HG02763 (cell line): Measurements from ENCODE around the gene PSMD9.
A peak's percentile ranks its signal among the peaks of the same experiment; 100 is the strongest.
"Not testable (repeated sequence)": the region's sequence is repeated elsewhere in the genome, so short reads cannot be mapped to it uniquely, and the experiment has no call there.

Experiments used
- ATAC-seq: cut with Tn5 transposase; IDR thresholded peaks from one replicate; pipeline ENCODE4 v1.9.1; 2021; ENCODE audit warnings: mild to moderate bottlenecking, moderate library complexity; ENCODE audit not compliant: unreplicated experiment

The PSMD9 gene, protein sequence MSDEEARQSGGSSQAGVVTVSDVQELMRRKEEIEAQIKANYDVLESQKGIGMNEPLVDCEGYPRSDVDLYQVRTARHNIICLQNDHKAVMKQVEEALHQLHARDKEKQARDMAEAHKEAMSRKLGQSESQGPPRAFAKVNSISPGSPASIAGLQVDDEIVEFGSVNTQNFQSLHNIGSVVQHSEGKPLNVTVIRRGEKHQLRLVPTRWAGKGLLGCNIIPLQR

DNA sequence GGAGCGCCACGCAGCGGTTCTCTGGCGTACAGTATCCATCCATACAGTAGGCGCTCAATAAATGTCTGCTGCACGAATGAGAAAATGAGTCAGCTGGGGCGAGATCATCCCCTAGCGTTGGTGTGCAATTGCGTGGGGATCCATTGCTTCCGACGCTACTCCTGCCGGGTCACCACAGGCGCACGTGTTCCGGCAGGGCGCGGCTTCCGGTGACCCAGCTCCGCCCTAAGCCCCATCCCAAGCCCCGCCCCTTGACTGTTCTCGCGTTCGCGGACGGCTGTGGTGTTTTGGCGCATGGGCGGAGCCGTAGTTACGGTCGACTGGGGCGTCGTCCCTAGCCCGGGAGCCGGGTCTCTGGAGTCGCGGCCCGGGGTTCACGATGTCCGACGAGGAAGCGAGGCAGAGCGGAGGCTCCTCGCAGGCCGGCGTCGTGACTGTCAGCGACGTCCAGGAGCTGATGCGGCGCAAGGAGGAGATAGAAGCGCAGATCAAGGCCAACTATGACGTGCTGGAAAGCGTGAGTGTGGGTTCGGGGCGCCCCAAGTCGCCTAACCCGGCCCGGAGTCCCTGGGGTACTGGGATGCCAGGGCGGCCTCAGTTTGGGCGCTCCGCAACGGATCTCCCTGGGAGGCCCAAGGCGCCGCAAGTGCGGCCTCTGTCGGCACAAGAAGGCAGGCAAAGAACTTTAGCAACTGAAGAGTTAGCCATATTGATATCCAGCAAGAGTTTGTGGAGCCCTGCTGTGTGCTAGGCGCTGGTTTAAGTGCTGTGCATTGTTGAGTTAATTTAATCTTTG lies at the start of gene PSMD9:
PSMD9 (plus strand) TSS at position 313 of the 796 bp plus-strand sequence; CDS start at position 380, 67 bp downstream.
- ATAC-seq, result peak; percentile 94

DNA sequence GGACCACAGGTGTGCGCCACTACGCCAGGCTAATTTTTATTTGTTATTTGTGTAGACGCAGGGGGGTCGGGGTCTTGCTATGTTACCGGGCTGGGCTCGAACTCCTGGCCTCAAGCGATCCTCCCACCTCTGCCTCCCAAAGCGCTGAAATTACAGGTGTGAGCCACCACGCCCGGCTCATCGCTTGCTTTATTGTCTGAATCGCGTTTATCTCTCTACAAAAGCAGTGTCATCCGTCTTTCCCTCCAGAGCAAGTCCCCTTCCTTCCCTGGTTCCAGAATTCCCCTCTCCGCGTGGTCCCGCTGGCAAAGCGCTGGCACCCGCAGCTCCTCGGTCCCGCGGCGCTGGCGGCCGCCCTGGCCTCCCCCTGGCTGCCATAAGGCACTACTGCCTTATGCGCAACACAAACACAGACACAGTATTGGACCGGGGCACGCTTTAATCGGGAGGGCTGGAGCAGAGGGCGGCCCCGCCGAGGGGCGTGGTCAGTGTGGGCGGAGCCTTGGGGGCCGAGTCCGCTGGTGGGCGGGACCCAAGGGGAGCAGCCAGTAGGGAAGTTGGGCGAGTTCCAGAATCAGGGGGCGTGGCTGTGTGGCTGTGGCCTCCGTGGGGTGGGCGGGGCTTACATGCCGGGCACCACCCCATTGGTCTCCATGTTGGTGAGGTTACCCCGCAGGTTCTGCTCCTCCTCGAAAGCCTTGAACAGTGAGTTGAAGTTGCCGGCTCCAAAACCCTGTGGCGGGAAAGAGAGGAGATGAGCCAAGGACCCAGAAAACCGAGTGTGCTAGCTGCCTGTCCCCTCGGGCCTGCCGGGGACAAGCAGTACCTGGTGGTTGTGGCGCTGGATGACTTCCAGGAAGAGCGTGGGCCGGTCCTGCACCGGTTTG lies 49.2 kb upstream of the PSMD9 start:
- peak; percentile 94 for ATAC-seq

DNA sequence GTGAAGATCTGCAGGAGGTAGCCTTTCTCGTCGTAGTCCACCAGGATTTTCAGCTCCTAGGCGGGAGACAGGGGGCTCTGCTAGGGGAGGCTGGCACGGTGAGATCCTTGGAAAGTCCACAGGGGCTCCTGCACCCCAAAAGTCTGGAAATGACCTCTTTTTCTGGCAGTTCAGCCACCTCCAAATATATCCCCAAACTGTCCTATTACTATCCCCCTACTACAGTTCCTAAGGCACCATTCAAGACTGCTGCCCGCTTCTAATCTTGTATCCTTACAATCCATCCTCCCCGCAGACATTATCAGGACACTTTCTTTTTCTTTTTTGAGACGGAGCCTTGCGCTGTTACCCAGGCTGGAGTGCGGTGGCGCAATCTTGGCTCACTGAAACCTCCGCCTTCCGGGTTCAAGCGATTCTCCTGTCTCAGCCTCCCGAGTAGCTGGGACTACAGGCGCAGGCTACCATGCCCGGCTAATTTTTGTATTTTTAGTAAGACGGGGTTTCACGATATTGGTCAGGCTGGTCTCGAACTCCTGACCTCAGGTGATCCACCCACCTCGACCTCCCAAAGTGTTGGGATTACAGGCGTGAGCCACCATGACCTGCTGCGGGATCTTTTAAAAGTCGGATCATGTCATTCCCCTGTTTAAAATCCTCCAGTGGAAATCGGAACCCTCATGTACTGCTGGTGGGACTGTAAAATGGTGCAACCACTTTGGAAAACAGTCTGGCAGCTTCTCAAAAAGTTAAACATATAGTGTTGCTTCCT lies 48.4 kb upstream of the PSMD9 start:
- ATAC-seq, result no peak

DNA sequence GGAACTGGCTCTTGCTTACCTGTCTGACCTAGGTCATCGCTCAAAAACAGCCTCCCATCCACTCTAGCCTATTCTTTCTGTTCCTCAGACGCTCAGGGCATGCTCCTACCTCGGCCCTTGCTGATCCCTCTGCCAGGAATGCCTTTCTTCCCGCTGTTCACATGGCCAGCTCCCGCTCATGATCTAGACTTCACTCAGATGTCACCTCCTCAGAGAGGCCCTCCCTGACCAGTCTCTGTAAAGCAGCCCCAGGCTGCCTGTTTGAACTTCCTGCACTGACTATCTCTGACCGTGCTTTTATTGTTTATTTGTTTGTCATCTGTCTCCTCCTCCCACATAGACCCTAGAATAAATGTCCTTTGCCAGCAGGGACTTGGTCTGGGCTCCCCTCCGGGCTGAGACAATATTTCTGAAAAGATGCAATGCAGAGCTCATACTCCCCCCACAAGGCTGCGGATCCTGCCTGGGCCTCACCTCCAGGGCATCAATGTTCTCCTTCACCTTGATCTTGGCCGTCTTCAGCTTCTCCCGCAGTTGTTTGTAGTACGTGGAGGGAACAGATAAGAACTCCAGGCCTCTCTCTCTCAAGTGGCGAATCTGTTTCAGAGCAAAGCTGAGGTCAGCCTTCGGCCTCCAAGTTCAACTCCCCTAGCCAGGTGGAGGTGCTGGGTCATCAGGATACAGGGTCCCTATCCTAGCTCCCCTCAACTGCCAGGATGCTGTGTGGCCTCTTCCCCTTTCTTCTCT lies 45.2 kb upstream of the PSMD9 start:
- no peak for ATAC-seq

DNA sequence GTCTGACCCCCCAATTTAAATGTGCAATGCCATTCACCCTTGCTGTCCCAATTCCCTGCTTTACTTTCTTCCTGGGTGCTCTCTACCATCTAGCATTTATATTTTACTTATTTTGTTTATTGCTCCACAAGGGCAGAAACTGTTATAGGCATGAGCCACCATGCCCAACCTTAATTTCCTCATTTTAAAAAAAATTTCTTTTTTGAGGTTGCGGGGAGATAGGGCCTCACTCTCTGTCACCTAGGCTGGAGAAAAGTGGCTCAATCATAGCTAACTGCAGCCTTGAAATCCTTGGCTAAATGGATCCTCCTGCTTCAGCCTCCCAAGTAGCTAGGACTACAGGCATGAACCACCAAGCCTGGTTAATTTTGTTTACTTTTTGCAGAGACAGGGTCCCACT lies 42.9 kb upstream of the PSMD9 start:
- ATAC-seq, result no peak

DNA sequence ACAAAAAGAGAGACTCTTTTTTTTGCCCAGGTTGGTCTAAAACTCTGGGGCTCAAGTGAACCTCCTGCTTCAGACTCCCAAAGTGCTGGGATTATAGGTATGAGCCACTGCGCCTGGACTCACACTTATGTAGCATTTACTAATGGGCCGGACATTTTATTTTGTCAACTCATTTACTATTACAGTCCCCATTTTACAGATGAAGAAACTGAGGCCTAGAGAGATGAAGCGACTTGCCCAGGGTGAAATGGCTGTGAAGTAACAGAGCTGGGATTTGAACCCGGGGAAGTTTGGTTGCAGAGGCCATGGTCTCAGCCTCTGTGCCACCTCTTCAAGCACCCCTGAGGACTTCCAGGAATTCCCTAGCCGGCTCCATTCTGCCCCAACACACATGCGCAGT lies 39.4 kb upstream of the PSMD9 start:
- no peak for ATAC-seq

DNA sequence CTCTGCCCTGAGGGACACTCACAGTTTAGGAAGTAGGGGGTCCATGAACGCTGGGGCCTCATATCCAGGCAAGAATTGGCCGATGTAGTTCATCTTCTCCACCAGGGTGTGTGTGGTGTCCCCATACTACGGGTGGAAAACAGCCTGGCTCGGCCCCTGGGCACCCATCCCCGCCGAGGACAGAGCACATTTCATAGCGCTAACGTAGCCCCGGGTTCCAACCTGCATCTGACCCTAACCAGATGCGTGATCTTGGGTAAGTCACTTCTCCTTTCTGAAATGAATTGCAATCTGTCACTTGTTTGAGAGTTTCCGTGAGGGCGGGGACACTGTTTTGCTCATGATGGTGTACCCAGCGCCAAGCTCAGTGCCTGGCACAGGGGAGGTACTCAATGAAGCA lies 38.9 kb upstream of the PSMD9 start:
- ATAC-seq, result no peak

DNA sequence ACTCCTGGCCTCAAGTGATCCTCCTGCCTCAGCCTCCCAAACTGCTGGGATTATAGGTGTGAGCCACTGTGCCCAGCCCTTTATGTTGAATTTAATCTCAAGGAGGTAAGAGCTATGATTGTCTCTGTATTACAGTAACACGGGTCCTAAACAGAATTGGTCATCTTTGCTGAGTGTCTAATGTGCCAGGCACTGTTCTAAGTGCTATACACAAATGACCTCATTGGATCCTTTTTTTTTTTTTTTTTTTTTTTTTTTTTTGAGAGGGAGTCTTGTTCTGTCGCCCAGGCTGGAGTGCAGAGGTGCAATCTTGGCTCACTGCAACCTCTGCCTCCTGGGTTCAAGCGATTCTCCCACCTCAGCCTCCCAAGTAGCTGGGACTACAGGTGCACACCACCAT lies 36.2 kb upstream of the PSMD9 start:
- not testable (repeated sequence) for ATAC-seq

DNA sequence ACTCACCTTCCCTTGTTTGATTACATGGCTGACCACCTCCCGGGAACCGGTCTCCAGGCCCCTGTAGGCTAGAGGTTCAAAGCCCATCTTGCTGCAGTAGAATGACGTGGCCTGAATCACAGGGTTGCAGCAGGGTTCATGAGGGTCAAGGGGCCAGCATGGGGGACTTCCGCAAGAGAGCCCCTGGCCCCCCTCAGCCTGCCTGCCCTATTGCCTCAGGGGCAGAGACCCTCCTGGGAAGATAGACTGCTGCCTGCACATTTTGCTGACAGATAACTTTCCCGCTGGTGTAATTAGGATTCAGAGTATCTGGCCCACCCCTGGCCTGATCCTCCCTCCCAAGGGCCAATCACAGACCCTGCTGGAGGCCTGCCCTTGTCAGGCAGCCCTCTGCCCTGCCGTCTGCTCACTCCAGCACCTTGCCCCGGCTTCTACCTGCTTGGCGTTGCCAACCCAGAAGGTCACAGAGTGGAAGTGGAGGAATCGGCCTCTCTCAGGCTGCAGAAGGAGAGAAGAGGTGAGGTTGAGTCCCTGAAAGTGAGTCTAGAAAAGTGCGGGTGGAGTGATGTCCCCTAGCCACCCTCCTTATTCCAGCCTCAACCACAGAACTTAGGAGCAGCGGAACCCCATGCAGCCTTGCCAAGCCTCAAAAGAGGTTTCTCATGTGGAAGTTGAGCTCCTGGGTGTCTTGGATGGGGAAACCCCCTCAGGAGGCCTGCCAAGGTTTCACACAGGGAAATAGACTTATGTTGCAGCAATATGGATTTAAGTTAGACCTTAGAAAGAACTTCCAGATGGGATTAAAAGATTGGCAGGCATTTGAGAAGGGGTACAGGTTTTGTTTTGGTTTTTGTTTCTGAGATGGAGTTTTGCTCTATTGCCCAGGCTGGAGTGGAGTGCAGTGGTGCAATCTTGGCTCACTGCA lies 31.0 kb upstream of the PSMD9 start:
- no peak for ATAC-seq

DNA sequence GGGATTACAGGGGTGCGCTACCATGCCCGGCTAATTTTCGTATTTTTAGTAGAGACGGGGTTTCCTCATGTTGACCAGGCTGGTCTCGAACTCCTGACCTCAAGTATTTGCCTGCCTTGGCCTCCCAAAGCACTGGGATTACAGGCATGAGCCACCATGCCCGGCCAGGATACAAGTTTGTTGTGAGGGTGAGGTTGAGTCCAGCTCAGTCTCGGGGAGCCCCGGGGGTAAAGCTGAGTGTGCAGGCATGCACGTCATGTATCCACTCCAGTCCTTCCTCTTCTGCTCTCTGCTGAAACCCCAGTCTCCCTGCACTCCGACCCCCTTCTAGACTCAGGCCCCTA lies 30.3 kb upstream of the PSMD9 start:
- ATAC-seq, result no peak

DNA sequence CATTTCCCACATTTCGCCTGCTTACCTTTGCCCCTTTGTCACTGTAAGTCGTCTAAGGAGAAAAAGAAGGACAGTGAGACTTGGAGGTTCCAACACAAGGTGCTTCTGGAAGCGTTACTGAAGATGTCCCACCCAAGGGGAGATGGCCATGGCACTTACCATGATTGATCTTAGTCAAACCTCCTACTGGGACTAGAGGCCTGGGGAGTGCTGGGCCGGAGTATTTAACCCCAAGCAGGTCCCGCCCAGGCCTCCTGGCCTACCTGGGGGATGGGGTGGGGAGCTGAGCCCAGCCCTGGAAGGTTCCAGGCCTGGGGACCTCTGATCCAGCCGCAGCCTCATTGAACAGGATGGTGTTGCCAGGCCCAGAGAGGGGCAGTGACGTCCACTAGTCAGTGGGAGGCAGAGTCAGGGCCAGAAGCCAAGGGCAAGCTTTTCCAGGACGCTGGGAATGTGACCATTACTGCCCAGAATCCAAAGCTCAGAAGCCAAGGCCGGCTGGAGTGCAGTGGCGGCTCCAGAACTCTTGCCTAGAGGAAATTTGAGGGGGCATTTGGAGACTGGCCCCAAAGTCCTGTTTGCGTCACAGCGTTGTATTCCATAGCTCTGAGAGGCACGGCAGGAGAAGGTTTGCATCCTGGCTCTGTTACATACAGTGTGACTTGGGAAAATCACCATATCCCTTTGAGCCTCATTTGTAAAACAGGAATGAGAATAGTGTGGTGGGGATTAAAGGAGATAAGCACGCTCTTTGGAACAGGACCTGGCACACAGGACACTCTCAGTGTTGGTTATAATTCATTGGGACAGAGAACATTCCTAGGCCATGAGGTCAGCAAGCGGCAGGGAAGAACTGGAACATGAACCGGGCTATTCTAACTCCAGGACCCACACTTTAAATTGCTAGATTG lies 29.7 kb upstream of the PSMD9 start, which contains the start of gene HPD:
HPD (minus strand) TSS at position 198 of the 911 bp plus-strand sequence; CDS start at position 162, 36 bp downstream.
- no peak for ATAC-seq

DNA sequence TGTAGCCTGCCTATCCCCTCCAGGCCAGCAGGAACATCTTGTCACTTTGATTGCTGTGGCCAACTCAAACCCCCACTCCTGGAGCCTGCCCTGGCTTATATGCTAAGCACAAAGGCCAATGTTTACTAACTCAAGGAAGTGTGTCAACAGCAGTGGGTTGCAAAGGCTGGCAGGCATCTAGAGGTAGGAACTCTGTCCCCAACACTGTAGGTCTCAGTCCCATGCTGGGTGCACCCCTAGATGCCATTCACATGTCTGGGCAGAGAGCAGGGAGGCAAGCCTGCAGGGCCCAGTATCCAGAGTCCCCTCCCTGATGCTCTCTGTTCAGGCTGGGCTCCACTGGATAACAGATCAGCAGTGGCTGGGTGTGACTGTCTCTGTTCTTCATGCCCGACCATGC lies 28.3 kb upstream of the PSMD9 start:
- ATAC-seq, result no peak

DNA sequence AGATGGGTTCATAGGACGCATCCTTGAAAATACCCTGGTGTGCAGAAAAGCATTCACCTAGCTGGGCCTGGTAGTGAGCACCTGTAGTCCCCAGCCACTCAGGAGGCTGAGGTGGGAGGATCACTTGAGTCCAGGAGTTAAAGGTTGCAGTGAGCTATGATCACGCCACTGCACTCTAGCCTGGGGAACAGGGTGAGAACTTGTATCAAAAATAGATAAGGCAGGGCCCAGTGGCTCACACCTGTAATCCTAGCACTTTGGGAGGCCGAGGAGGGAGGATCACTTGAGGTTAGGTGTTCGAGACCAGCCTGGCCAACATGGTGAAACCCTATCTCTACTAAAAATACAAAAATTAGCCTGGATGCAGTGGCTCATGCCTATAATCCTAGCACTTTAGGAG lies 27.9 kb upstream of the PSMD9 start:
- not testable (repeated sequence) for ATAC-seq

DNA sequence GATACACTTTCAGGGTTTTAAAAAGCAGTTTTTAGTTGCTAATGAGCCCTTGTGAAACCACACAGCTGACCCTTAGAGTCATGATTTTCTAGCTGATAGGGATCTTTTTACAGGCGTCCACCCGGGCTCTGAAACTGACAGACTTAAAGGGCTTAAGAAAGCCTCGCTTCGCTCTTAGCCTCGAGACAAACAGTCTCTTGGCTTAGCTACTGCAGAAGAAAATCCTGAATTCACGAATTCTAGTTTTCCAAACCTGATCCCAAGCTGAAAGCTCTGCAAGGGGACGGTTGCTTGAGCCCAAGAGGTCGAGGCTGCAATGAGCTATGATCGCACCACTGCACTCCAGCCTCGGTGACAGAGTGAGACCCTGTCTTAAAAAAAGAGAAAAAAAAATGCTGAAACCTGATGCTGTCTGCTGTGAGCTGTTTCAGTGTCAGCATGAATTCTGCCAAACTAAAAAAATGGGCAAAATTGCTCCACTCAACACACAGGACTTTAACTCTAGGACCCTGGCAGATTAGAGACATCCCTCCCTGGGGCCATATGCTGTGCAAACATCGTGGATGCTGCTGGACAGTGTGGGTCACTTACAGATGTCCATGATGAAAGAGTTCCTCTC lies 26.8 kb upstream of the PSMD9 start:
- no peak for ATAC-seq

DNA sequence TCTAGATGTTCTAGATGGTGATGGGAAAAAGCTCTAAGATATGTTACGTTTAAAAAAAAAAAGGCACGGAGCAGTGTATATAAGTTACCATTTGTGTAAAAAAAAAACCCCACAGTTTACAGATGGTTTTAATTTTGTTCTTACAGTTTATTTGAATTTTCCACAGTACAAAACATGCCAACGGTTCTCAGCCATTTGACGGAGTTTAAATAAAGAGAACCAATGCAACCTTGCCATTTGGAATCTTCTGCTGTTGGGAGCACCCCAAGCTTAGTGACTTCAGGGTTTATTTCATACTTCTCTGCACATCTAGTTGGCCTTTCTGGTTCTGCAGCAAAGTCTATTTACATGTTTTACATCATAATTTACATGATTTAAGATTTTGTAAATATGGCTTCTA lies 22.3 kb upstream of the PSMD9 start:
- ATAC-seq, result no peak

DNA sequence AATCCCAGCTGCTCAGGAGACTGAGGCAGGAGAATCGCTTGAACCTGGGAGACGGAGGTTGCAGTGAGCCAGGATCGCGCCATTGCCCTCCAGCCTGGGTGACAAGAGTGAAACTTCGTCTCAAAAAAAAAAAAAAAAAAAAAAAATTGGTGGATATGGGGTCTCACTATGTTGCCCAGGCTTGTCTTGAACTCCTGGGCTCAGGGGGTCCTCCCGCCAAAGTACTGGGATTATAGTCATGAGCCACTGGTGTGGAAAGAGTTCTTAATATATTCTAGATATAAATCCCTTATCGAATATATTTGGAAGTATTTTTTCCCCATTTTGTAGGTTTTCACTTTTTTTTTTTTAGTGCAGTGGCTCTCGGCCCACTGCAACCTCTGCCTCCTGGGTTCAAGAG lies 19.4 kb upstream of the PSMD9 start:
- not testable (repeated sequence) for ATAC-seq

DNA sequence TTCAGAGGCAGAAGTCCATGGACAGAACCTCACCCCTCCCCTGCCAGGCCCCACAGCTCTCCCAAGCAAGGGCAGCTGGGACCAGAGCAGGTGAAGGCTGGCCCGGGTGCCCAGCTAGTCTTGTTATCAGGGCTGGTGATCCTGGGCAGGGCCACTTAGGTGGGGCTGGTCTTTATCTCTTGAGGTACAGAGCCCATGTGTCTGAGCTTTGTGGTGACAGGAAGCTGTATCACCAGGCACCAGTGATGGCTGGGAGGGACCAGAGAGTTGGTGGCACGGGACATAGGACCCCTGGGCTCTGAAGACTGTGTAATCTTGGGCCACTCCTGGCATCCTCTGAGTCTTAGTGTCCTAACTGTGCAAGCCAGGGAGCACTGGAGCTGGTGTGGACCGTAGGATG lies 17.1 kb upstream of the PSMD9 start:
- no peak for ATAC-seq
